GM12878 (cell line): ENCODE results near the gene ABI1. TPM values are rescaled to one million over a fixed set of nuclear protein-coding genes. Genes with fewer than 3 reads are reported as not detected.

Experiments used
- ATAC-seq: fragments of 200-7000 bp; cut with Tn5 transposase; 3 replicates; pipeline ENCODE4 v1.9.1; 2020; ENCODE audit warnings: mild to moderate bottlenecking, moderate library complexity
- BruUV-seq: library from RNA; stranded (reverse); fragments of 400-500 nt; replicated peaks from 2 replicates; lab custom pipeline; 2021; lab: Mats Ljungman, UMichigan
- CTCF ChIA-PET: fragments of 300-600 bp; sonication (Branson Sonifier 250); formaldehyde crosslinking; extraction: SDS; loops from one replicate; lab custom pipeline; 2021; ENCODE audit warnings: inconsistent platforms; lab: Yijun Ruan, JAX
- POLR2A ChIA-PET: fragments of 350-600 bp; formaldehyde crosslinking; extraction: SDS; loops from one replicate; lab custom pipeline; 2021; ENCODE audit warnings: inconsistent platforms; lab: Charles Lee
- RAD21 ChIA-PET: fragments of 300-600 bp; sonication (Branson Sonifier 250); formaldehyde crosslinking; loops from one replicate; lab custom pipeline; 2023; ENCODE audit warnings: antibody characterized with exemption; ENCODE audit not compliant: unreplicated experiment; lab: Charles Lee
- SMC1A ChIA-PET: fragments of 300-600 bp; sonication (Branson Sonifier 250); formaldehyde crosslinking; loops from one replicate; lab custom pipeline; 2023; ENCODE audit not compliant: unreplicated experiment, uncharacterized antibody; lab: Charles Lee
- DNase-seq: peaks from one replicate; pipeline ENCODE4 v3.0.0-alpha.2; 2011; ENCODE audit warnings: low read depth, low spot score
- FAIRE-seq: peaks from 3 replicates; lab custom pipeline; 2011; peaks lifted over from hg19 to GRCh38; lab: Jason Lieb, UNC
- H2AFZ ChIP-seq: 2 replicates; pipeline ENCODE4 v1.6.0; 2011; ENCODE audit warnings: low read depth, low read length, control low read depth; ENCODE audit not compliant: control insufficient read depth
- H3K27ac ChIP-seq: 2 replicates; pipeline ENCODE4 v1.5.1; 2011; ENCODE audit warnings: control low read depth; ENCODE audit not compliant: control insufficient read depth, insufficient read depth
- H3K27me3 ChIP-seq, 2 experiments: replicated peaks in 1 of 2; 2 replicates each; pipeline versions ENCODE4 v1.6.0 to v1.6.1; 2011; ENCODE audit warnings: low read length in 1 of 2; ENCODE audit not compliant: control insufficient read depth in 2 of 2, insufficient read depth in 2 of 2
- H3K36me3 ChIP-seq, 2 experiments: 2 replicates each; pipeline ENCODE4 v1.5.1; 2011; ENCODE audit warnings: low read length in 1 of 2; ENCODE audit not compliant: control insufficient read depth in 2 of 2, insufficient read depth in 2 of 2
- H3K4me1 ChIP-seq: 2 replicates; pipeline ENCODE4 v1.6.1; 2011; ENCODE audit warnings: mild to moderate bottlenecking, low read length, moderate library complexity, mixed read lengths; ENCODE audit not compliant: control insufficient read depth, insufficient read depth
- H3K4me2 ChIP-seq: 2 replicates; pipeline ENCODE4 v1.6.0; 2011; ENCODE audit warnings: control low read depth; ENCODE audit not compliant: control insufficient read depth, insufficient read depth
- H3K4me3 ChIP-seq: fragments of 200-600 bp; sonication (generic); 2 replicates; pipeline ENCODE4 v1.5.1; 2016
- H3K79me2 ChIP-seq: 2 replicates; pipeline ENCODE4 v1.6.0; 2011; ENCODE audit warnings: low read length; ENCODE audit not compliant: control insufficient read depth, insufficient read depth
- H3K9ac ChIP-seq: 2 replicates; pipeline ENCODE4 v1.8.0; 2011; ENCODE audit warnings: low read length, control low read depth, mixed read lengths; ENCODE audit not compliant: control insufficient read depth, insufficient read depth
- H3K9me3 ChIP-seq: replicated peaks from 3 replicates; pipeline ENCODE4 v1.5.1; 2011; ENCODE audit warnings: mild to moderate bottlenecking, low read length; ENCODE audit not compliant: control insufficient read depth, insufficient read depth
- H4K20me1 ChIP-seq: 2 replicates; pipeline ENCODE4 v1.6.0; 2011; ENCODE audit not compliant: control insufficient read depth, insufficient read depth
- BHLHE40 ChIP-seq, 2 experiments: fragments of 450-650 bp in 1 of 2; IDR thresholded peaks; 2 replicates each; pipeline ENCODE4 v1.6.1; 2011 to 2017; ENCODE audit warnings: low read depth in 2 of 2, borderline replicate concordance in 1 of 2, improper control_type of control experiment in 1 of 2, low read length in 1 of 2, mild to moderate bottlenecking in 1 of 2
- CHD4 ChIP-seq: fragments of 200-600 bp; sonication (generic); IDR thresholded peaks from 2 replicates; pipeline ENCODE4 v1.6.1; 2016; ENCODE audit warnings: mild to moderate bottlenecking
- FOXK2 ChIP-seq: fragments of 450-650 bp; IDR thresholded peaks from 2 replicates; pipeline ENCODE4 v1.6.1; 2017; ENCODE audit warnings: mild to moderate bottlenecking, moderate library complexity
- HDAC2 ChIP-seq: fragments of 200-600 bp; sonication (generic); IDR thresholded peaks from 2 replicates; pipeline ENCODE4 v1.6.1; 2017
- JUNB ChIP-seq: IDR thresholded peaks from 2 replicates; pipeline ENCODE4 v1.6.1; 2016; ENCODE audit warnings: antibody characterized with exemption, mild to moderate bottlenecking
- NFIC ChIP-seq: IDR thresholded peaks from 2 replicates; pipeline ENCODE4 v1.6.1; 2012; ENCODE audit warnings: low read depth, mild to moderate bottlenecking, inconsistent platforms, low read length, moderate library complexity
- NFYB ChIP-seq: IDR thresholded peaks from 2 replicates; pipeline ENCODE4 v1.6.1; 2011; ENCODE audit warnings: low read depth, mild to moderate bottlenecking, low read length, improper control_type of control experiment, moderate library complexity; ENCODE audit not compliant: insufficient read depth
- POLR2AphosphoS5 ChIP-seq: IDR thresholded peaks from 2 replicates; pipeline ENCODE4 v1.6.1; 2011; ENCODE audit warnings: mild to moderate bottlenecking, low read length, inconsistent platforms
- SMAD1 ChIP-seq: fragments of 450-650 bp; IDR thresholded peaks from 2 replicates; pipeline ENCODE4 v1.6.1; 2018; ENCODE audit warnings: mild to moderate bottlenecking, low read depth; ENCODE audit not compliant: partially characterized antibody
- SMARCA5 ChIP-seq: fragments of 450-650 bp; IDR thresholded peaks from 2 replicates; pipeline ENCODE4 v1.6.1; 2017; ENCODE audit warnings: mild to moderate bottlenecking
- SPI1 ChIP-seq: IDR thresholded peaks from 2 replicates; pipeline ENCODE4 v1.6.1; 2011; ENCODE audit warnings: low read depth, mild to moderate bottlenecking, low read length, moderate library complexity, borderline replicate concordance; ENCODE audit not compliant: insufficient read depth
- ZBED1 ChIP-seq: IDR thresholded peaks from 2 replicates; pipeline ENCODE4 v1.6.1; 2016; ENCODE audit warnings: borderline replicate concordance
- WGBS: methylation state at CpG from one replicate; pipeline ENCODE4 v1.1.6; 2016; ENCODE audit warnings: low lambda C conversion rate; ENCODE audit not compliant: insufficient replicate concordance, insufficient coverage; ENCODE audit errors: missing lambda C conversion rate; 5-methylcytosine and 5-hydroxymethylcytosine counted together
- in situ Hi-C: fragments of 300-500 bp; cut with MboI; formaldehyde crosslinking; loops from 9 replicates; pipeline ENCODE4 v1.14.3; 2018; ENCODE audit warnings: mixed read lengths
- intact Hi-C: fragments of 100-400 bp; cut with micrococcal nuclease; formaldehyde crosslinking; loops from one replicate; pipeline ENCODE4 v1.14.2; 2022; ENCODE audit not compliant: unreplicated experiment
- polyA plus RNA-seq, 11 experiments: library from polyadenylated mRNA; depleted of rRNA in 4 of 11; unstranded in 6 of 11; stranded (reverse) in 5 of 11; fragments of >200 nt; fragmentation: Nextera tagmentation in 4 of 11; fragmentation: Illumina TruSeq in 1 of 11; extraction: Ambion mirVana in 4 of 11; extraction: Trizol in 1 of 11; gene quantifications; 1 replicate in 1 of 11; 2 replicates in 10 of 11; pipeline versions ENCODE4 v1.2.1 to v1.2.3, GENCODE V29; 2011 to 2016; ENCODE audit warnings: inconsistent platforms in 2 of 11, missing spikeins in 2 of 11, low read depth in 1 of 11
- total RNA-seq, 4 experiments: library from RNA; depleted of rRNA in 3 of 4; stranded (reverse); fragments of >200 nt in 3 of 4; fragmentation: Illumina TruSeq in 1 of 4; extraction: Trizol in 1 of 4; gene quantifications; 2 replicates each; pipeline versions ENCODE4 v1.2.1 to v1.2.3, GENCODE V29; 2013 to 2021
- TF ChIP-seq, protein P1 (sequence below): fragments of 150-350 bp; IDR thresholded peaks from 2 replicates; pipeline ENCODE4 v1.6.1; 2016; ENCODE audit warnings: low read depth, low read length

Gene ABI1
- total and polyA plus RNA-seq, 10 of the 15 experiments (the other 5 are each of a cell fraction or from before 2014, with no cell fraction given): 31.2 to 73.2 (median 50.7) TPM

DNA sequence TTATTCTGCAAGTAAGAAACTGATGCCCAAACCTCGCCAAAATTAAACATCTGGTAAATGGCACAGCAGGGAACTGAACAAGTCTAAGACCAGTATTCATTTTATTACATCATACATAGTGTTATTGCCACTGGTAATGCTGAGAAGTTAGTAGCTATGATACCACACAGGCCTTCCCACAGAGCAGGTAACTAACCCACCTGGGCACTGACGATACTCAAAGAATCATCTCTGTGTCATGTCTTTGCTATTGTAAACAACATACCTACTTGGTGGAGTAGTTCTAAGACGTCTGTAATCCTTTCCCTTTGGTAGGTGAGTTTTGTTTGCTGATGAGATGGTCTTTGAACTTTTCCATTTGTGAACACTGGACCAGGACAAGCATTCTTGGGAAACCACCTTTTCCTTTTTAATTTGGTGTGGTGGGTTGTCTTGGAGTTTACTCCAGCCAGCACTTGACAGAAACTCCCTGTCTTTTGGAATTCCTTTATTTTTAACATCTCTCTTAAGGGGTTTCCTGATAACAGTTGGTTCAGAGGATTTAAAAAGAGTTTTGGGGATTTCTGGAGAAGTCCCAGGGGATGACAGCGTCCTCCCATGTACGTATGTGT is 122.4 kb downstream of the ABI1 start:
- Histone ChIP-seq H3K9me3 (no peaks in the 10 kb centered on the region), H3K27ac (peak overlapping the region; percentile 92), H3K4me3 (peak overlapping the region; percentile 1; the same call in 1 of the 2 replicates), H3K4me2 (peak overlapping the region; percentile 71), H3K27me3 (no peaks in the 10 kb centered on the region), H3K36me3 (peaks cover 14 to 24% of the 10 kb centered on the region in 2 experiments), H3K9ac (0 out of 2 replicates have a peak overlapping the region, but pooled peaks have one; percentile 26), H4K20me1 (no peaks in the 10 kb centered on the region), H3K4me1 (peaks cover 68% of the 10 kb centered on the region), H2AFZ (no peak overlapping the region), H3K79me2 (peaks cover 12% of the 10 kb centered on the region)
- DNase-seq (no peak), ATAC-seq (peak; percentile 13), FAIRE-seq (no peak)
- ChIA-PET RAD21 (interaction anchor here (0.7 to 2.9 kb wide), 6 partner anchors 12 to 144 kb away, joined by 3 to 11 read pairs (median 4); partner anchors contain the start of gene ABI1), SMC1A (interaction anchor here (0.9 to 1.3 kb wide), 4 partner anchors 12 to 120 kb away, joined by 3 to 5 read pairs (median 4); no protein-coding TSS in a partner anchor), CTCF (interaction anchor here (0.9 to 1.0 kb wide), 2 partner anchors 42 to 144 kb away, joined by 3 read pairs; no protein-coding TSS in a partner anchor), POLR2A (interaction anchor here (0.7 to 2.4 kb wide), 3 partner anchors 17 to 112 kb away, joined by 3 to 15 read pairs (median 3); no protein-coding TSS in a partner anchor)
- in situ Hi-C loops: no loop called here
- intact Hi-C loops: loop anchor here (10.0 kb wide), 1 partner anchor 404 kb away; no protein-coding TSS in a partner anchor
- BruUV-seq: no TSS peak
- 2% methylated on average over 5 of the region's 5 CpGs for WGBS
- TF ChIP-seq CHD4: 0 out of 2 replicates have a peak, but pooled peaks have one; percentile 6
- TF ChIP-seq POLR2AphosphoS5: 0 out of 2 replicates have a peak, but pooled peaks have one; percentile 34
- no peak for TF ChIP-seq ZBED1

DNA sequence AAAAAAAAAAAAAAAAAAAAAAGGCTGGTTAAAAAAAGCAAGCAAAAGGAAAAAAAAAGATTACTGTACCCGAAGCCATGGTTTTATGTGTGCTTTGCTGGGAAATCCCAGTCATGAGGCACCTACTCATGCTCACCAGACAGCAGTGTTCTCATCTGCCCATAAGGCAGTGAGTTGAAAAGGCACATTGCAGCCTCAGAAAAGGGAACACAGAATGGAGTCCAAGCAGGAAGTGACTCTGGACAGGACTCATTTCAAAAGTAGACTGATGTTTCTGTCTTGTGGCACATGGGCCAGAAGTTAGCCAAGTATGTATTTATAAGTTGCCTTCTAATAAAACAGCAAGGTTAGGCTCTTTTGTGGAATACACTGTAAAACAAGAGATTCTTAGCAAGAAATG is 123.0 kb downstream of the ABI1 start:
- peaks cover 12 to 19% of the 10 kb centered on the region in 2 experiments for H3K36me3 ChIP-seq
- no peaks in the 10 kb centered on the region for H4K20me1 ChIP-seq
- H3K27ac ChIP-seq: peak overlapping the region; percentile 92
- peak overlapping the region; percentile 58 for H3K9ac ChIP-seq
- in situ Hi-C loops (no loop called here), intact Hi-C loops (loop anchor here (1.0 to 10.0 kb wide), 2 partner anchors 124 to 403 kb away; no protein-coding TSS in a partner anchor)
- ChIA-PET CTCF (interaction anchor here (3.8 kb wide), 1 partner anchor 12 kb away, joined by 29 read pairs; no protein-coding TSS in a partner anchor), RAD21 (interaction anchor here (1.5 to 1.6 kb wide), 3 partner anchors 120 to 144 kb away, joined by 3 to 4 read pairs (median 4); no protein-coding TSS in a partner anchor), SMC1A (no interaction called here), POLR2A (no interaction called here)
- no peak overlapping the region for H2AFZ ChIP-seq
- 0% methylated on average over 1 of the region's 1 CpG for WGBS
- FAIRE-seq (peak; percentile 76), ATAC-seq (peak; percentile 90), DNase-seq (peak; percentile 95)
- H3K4me1 ChIP-seq: peaks cover 62% of the 10 kb centered on the region
- no peak overlapping the region for H3K4me3 ChIP-seq
- H3K79me2 ChIP-seq: peaks cover 12% of the 10 kb centered on the region
- BruUV-seq: no TSS peak
- no peaks in the 10 kb centered on the region for H3K27me3 ChIP-seq
- H3K9me3 ChIP-seq: no peaks in the 10 kb centered on the region
- H3K4me2 ChIP-seq: peak overlapping the region; percentile 71
- TF ChIP-seq CHD4: no peak
- no peak for TF ChIP-seq FOXK2
- TF ChIP-seq SPI1: peak; percentile 94
- peak; percentile 84 for TF ChIP-seq NFIC
- no peak for TF ChIP-seq SMAD1
- no peak for TF ChIP-seq SMARCA5
- TF ChIP-seq JUNB: peak; percentile 91
- TF ChIP-seq BHLHE40 (IDR thresholded peaks at IDR 0.05; ENCODE audit: borderline replicate concordance in 1 of 2, low read depth in 2 of 2, low read length in 1 of 2): peak; percentile 82 to 85
- TF ChIP-seq HDAC2: no peak
- TF ChIP-seq NFYB: no peak
- TF ChIP-seq, protein P1, sequence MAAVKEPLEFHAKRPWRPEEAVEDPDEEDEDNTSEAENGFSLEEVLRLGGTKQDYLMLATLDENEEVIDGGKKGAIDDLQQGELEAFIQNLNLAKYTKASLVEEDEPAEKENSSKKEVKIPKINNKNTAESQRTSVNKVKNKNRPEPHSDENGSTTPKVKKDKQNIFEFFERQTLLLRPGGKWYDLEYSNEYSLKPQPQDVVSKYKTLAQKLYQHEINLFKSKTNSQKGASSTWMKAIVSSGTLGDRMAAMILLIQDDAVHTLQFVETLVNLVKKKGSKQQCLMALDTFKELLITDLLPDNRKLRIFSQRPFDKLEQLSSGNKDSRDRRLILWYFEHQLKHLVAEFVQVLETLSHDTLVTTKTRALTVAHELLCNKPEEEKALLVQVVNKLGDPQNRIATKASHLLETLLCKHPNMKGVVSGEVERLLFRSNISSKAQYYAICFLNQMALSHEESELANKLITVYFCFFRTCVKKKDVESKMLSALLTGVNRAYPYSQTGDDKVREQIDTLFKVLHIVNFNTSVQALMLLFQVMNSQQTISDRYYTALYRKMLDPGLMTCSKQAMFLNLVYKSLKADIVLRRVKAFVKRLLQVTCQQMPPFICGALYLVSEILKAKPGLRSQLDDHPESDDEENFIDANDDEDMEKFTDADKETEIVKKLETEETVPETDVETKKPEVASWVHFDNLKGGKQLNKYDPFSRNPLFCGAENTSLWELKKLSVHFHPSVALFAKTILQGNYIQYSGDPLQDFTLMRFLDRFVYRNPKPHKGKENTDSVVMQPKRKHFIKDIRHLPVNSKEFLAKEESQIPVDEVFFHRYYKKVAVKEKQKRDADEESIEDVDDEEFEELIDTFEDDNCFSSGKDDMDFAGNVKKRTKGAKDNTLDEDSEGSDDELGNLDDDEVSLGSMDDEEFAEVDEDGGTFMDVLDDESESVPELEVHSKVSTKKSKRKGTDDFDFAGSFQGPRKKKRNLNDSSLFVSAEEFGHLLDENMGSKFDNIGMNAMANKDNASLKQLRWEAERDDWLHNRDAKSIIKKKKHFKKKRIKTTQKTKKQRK: no peak
